K562 (cell line): ENCODE results near the gene CATSPER3. TPM values are rescaled to one million over a fixed set of nuclear protein-coding genes. Genes with fewer than 3 reads are reported as not detected.

Experiments
- CREB3L1 ChIP-seq: fragments of 450-650 bp; IDR thresholded peaks from 2 replicates; pipeline ENCODE4 v1.6.1; 2014; ENCODE audit warnings: low read depth, mild to moderate bottlenecking, moderate library complexity, borderline replicate concordance
- CTBP1 ChIP-seq: fragments of 450-650 bp; IDR thresholded peaks from 2 replicates; pipeline ENCODE4 v1.6.1; 2016; ENCODE audit warnings: borderline replicate concordance
- EGR1 ChIP-seq: fragments of 450-650 bp; conservative IDR thresholded peaks from 2 replicates; pipeline ENCODE4 v1.6.1; 2017; ENCODE audit warnings: mild to moderate bottlenecking
- FOXK2 ChIP-seq, 2 experiments: fragments of 450-650 bp; IDR thresholded peaks in 1 of 2; conservative IDR thresholded peaks in 1 of 2; 2 replicates each; pipeline ENCODE4 v1.6.1; 2016; ENCODE audit warnings: low read depth in 2 of 2, mild to moderate bottlenecking in 1 of 2
- KLF1 ChIP-seq: fragments of 450-650 bp; IDR thresholded peaks from 2 replicates; pipeline ENCODE4 v1.6.1; 2016; ENCODE audit warnings: missing genetic modification characterization, missing compliant biosample characterization
- LEF1 ChIP-seq: fragments of 450-650 bp; IDR thresholded peaks from 2 replicates; pipeline ENCODE4 v1.6.1; 2016; ENCODE audit warnings: mild to moderate bottlenecking
- MTF1 ChIP-seq: fragments of 250-450 bp; sonication (Bioruptor Pico); IDR thresholded peaks from 2 replicates; pipeline ENCODE4 v1.9.0; 2021; ENCODE audit warnings: moderate library complexity, mild to moderate bottlenecking, inconsistent platforms, borderline replicate concordance
- NELFE ChIP-seq: IDR thresholded peaks from 2 replicates; pipeline ENCODE4 v1.6.1; 2011; ENCODE audit warnings: mild to moderate bottlenecking; ENCODE audit not compliant: insufficient read depth, insufficient read length
- PTTG1 ChIP-seq: fragments of 450-650 bp; IDR thresholded peaks from 2 replicates; pipeline ENCODE4 v1.6.1; 2016; ENCODE audit warnings: low read depth, mild to moderate bottlenecking, missing genetic modification characterization, missing compliant biosample characterization
- RBM34 ChIP-seq: fragments of 200-400 bp; formaldehyde crosslinking; IDR thresholded peaks from 2 replicates; pipeline ENCODE4 v1.6.1; 2018; ENCODE audit warnings: low read length, borderline replicate concordance; ENCODE audit not compliant: insufficient read depth
- RNF2 ChIP-seq: sonication (generic); IDR thresholded peaks from 2 replicates; pipeline ENCODE4 v1.6.1; 2016
- SLC30A9 ChIP-seq: fragments of 250-450 bp; sonication (Bioruptor Pico); IDR thresholded peaks from 2 replicates; pipeline ENCODE4 v1.8.0; 2022; ENCODE audit warnings: mild to moderate bottlenecking, moderate library complexity
- SRF ChIP-seq, 2 experiments: fragments of 250-450, 450-650 bp in 1 of 2; sonication (Bioruptor Pico) in 1 of 2; sonication (generic) in 1 of 2; formaldehyde crosslinking; IDR thresholded peaks; 2 replicates each; pipeline versions ENCODE4 v1.5.0 to v1.5.1; 2020 to 2022; ENCODE audit warnings: mild to moderate bottlenecking in 1 of 2, missing genetic modification reagents in 1 of 2
- TSHZ1 ChIP-seq: fragments of 250-450 bp; sonication (Bioruptor Pico); IDR thresholded peaks from 2 replicates; pipeline ENCODE4 v1.4.0; 2020; ENCODE audit warnings: mild to moderate bottlenecking, moderate library complexity
- ZFX ChIP-seq: sonication (generic); formaldehyde crosslinking; IDR thresholded peaks from 2 replicates; pipeline ENCODE4 v1.8.0; 2022; ENCODE audit warnings: mild to moderate bottlenecking, missing genetic modification reagents, moderate library complexity
- ZNF444 ChIP-seq: fragments of 250-450 bp; sonication (Bioruptor Pico); IDR thresholded peaks from 2 replicates; pipeline ENCODE4 v1.4.0; 2020; ENCODE audit warnings: mild to moderate bottlenecking, moderate library complexity
- ZNF512 ChIP-seq: IDR thresholded peaks from 2 replicates; pipeline ENCODE4 v1.6.1; 2016; ENCODE audit warnings: missing genetic modification characterization, missing compliant biosample characterization
- ZNF551 ChIP-seq: fragments of 250-450 bp; sonication (Bioruptor Pico); IDR thresholded peaks from 2 replicates; pipeline ENCODE4 v1.5.0; 2021; ENCODE audit warnings: mild to moderate bottlenecking, moderate library complexity
- ZNF589 ChIP-seq: fragments of 200-800 bp; sonication (Bioruptor generic); IDR thresholded peaks from 2 replicates; pipeline ENCODE4 v1.6.1; 2016; ENCODE audit warnings: low read depth, missing genetic modification characterization, missing compliant biosample characterization
- polyA plus RNA-seq, 8 experiments: library from polyadenylated mRNA; depleted of rRNA in 4 of 8; stranded (reverse) in 5 of 8; unstranded in 3 of 8; fragments of >200 nt; fragmentation: Nextera tagmentation in 2 of 8; fragmentation: Illumina TruSeq in 1 of 8; extraction: Ambion mirVana in 2 of 8; extraction: Trizol in 1 of 8; gene quantifications; 2 replicates each; pipeline versions ENCODE4 v1.2.1 to v1.2.3, GENCODE V29; 2011 to 2014; ENCODE audit warnings: inconsistent platforms in 1 of 8, missing spikeins in 1 of 8
- total RNA-seq, 7 experiments: library from RNA; depleted of rRNA in 6 of 7; stranded (reverse); fragments of >200 nt in 6 of 7; fragmentation: Illumina TruSeq in 2 of 7; extraction: Trizol in 2 of 7; gene quantifications; 2 replicates each; pipeline versions ENCODE4 v1.2.1 to v1.2.3, GENCODE V29; 2011 to 2021; ENCODE audit warnings: low replicate concordance in 1 of 7

The CATSPER3 gene
- total and polyA plus RNA-seq, 9 of the 15 experiments (the other 6 are each of a cell fraction or from before 2014, with no cell fraction given), result 0.14 to 1.5 (median 0.49) TPM

GRCh38 chr5:135034236-135034962, 66.7 kb downstream of the CATSPER3 start (continued):
- TF ChIP-seq FOXK2 (conservative IDR thresholded peaks at IDR 0.05 in 1 of 2, IDR thresholded peaks at IDR 0.05 in 1 of 2; ENCODE audit: low read depth in 2 of 2) (no peak), CREB3L1 (peak; percentile 34; the same call in 1 of the 2 replicates), RNF2 (peak; percentile 82), RBM34 (no peak), MTF1 (CRISPR knock-in tag) (no peak), NELFE (no peak), KLF1 (tag) (no peak), ZNF512 (no peak), EGR1 (0 out of 2 replicates have a peak, but pooled peaks have one; percentile 31), CTBP1 (peak; percentile 81), PTTG1 (tag) (no peak), LEF1 (peak; percentile 70), SRF (CRISPR knock-in tag; IDR thresholded peaks at IDR 0.05) (0 out of 4 replicates have a peak, but pooled peaks of 1 of the 2 experiments have one; percentile 12), ZFX (CRISPR knock-in tag) (peak; percentile 95), TSHZ1 (CRISPR knock-in tag) (no peak), ZNF589 (CRISPR knock-in tag) (peak; percentile 61; the same call in 1 of the 2 replicates), ZNF551 (no peak), ZNF444 (CRISPR knock-in tag) (no peak), SLC30A9 (CRISPR knock-in tag) (no peak)
